ENCODE results near the gene KLRD1.
A peak's percentile ranks its signal among the peaks of the same experiment; 100 is the strongest.

The KLRD1 gene

DNA sequence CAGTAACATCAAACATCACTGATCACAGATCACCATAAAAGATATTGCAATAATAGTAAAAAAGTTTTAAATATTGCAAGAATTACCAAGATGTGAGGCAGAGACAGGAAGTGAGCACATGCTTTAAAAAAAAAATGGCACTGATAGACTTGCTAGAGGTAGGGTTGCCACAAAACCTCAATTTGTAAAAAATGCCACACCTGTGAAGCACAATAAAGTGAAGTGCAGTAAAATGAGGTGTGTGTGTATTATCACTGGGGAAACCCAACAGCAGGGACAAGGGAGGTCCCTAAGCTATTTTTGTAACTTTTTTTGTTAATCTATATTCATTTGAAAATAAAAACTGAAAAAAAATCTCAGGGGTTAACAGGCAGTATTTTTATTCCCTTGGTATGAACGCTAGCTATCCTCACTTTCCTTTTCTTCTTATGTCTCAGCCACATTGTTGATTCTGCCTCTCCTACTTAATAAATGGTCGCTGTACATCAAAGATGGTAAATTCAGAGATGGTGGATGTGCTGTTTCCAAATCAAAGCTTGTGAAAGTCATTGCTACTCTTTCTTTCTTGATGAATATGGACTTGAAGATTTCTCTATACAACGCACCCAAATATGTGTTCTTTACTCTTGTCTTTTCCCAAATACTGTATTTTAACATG, 14.0 kb upstream of the KLRD1 start:
- Histone ChIP-seq H3K4ac (ENCODE audit: low read depth in 1 of 2, low read length in 2 of 2) (no peak overlapping the region), H3K9me3 (ENCODE audit: control insufficient read depth, low read length) (no peaks in the 10 kb centered on the region), H2BK12ac (ENCODE audit: low read length in 2 of 2) (no peak overlapping the region), H3K79me1 (replicated peaks; ENCODE audit: low read length, poor library complexity, severe bottlenecking) (no peaks in the 10 kb centered on the region), H3K36me3 (ENCODE audit: control insufficient read depth in 1 of 2, insufficient read depth in 2 of 2, low read depth in 1 of 2, low read length in 2 of 2) (no peaks in the 10 kb centered on the region), H3K14ac (ENCODE audit: low read length in 2 of 2) (no peak overlapping the region), H2AK5ac (ENCODE audit: low read length, severe bottlenecking) (no peak overlapping the region), H4K8ac (ENCODE audit: low read length) (no peak overlapping the region), H2BK15ac (ENCODE audit: low read depth, poor library complexity, severe bottlenecking) (no peak overlapping the region), H3K23ac (ENCODE audit: low read length in 2 of 2) (no peak overlapping the region), H3K27ac (ENCODE audit: low read length, poor library complexity, severe bottlenecking) (no peak overlapping the region), H3K9ac (ENCODE audit: low read length) (no peak overlapping the region), H3K4me1 (ENCODE audit: control insufficient read depth, insufficient read depth, low read depth, low read length) (no peaks in the 10 kb centered on the region), H3K4me2 (ENCODE audit: low read length, poor library complexity, severe bottlenecking) (no peak overlapping the region), H2AFZ (ENCODE audit: low read depth, low read length) (no peak overlapping the region), H2BK120ac (ENCODE audit: low read depth, low read length) (no peak overlapping the region), H3K4me3 (ENCODE audit: insufficient read depth in 1 of 2, low read depth in 1 of 2, low read length in 2 of 2) (no peak overlapping the region), H3K27me3 (ENCODE audit: control insufficient read depth in 1 of 2, insufficient read depth in 1 of 2, low read length in 2 of 2) (no peaks in the 10 kb centered on the region), H4K91ac (ENCODE audit: low read length) (no peak overlapping the region), H2BK5ac (ENCODE audit: low read depth, low read length, poor library complexity, severe bottlenecking) (no peak overlapping the region), H3K18ac (ENCODE audit: low read depth in 1 of 2, low read length in 2 of 2) (no peak overlapping the region)
- WGBS, result 100% methylated on average over 1 of the region's 3 CpGs
- no peak for DNase-seq

DNA sequence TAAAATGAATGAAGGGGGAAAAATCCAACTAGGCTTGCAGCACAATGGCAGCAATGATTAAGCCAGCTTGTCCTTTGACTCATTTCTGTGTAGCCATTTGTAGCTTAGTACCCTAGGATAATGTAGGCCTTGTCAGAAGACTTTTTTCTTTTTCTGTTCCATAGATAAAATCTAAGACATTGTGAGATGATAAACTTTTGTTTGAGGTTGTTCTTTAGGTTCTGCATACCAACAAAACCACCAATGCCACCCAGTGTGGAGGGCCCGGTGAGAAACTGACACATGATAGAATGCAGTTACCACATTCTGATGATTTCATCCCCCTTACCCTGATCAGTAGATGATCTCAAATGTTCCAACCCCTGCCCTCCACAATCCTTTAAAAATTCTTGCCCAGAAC, 6.6 kb upstream of the KLRD1 start:
- WGBS, result 5% methylated on average over 1 of the region's 1 CpG
- H2BK5ac ChIP-seq (ENCODE audit: low read depth, low read length, poor library complexity, severe bottlenecking), result no peak overlapping the region

DNA sequence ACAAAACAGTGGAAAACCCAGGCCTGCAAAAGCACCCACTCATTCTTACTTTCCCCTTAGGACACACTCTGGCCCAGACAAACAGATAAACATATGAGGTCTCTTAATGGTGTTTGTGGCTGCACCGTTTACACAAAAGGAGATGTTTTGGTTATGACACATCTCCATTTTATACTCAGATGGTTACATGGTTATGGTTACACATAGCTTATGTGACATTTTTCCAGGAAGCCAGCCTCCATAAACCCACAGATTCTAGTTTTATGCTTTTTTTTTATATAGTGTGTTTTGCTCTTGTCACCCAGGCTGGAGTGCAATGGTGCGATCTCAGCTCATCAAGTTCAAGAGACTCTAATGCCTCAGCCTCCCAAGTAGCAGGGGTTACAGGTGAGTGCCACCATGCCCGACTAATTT, 3.5 kb upstream of the KLRD1 start:
- no peak overlapping the region for H3K4me3 ChIP-seq (ENCODE audit: insufficient read depth in 1 of 2, low read depth in 1 of 2, low read length in 2 of 2)
- H3K4me2 ChIP-seq (ENCODE audit: low read length, poor library complexity, severe bottlenecking), result no peak overlapping the region
- no peak overlapping the region for H3K23ac ChIP-seq (ENCODE audit: low read length in 2 of 2)
- WGBS, result 62% methylated on average over 2 of the region's 3 CpGs
- H3K4me1 ChIP-seq (ENCODE audit: control insufficient read depth, insufficient read depth, low read depth, low read length), result no peaks in the 10 kb centered on the region
- H2AFZ ChIP-seq (ENCODE audit: low read depth, low read length), result no peak overlapping the region
- H2BK12ac ChIP-seq (ENCODE audit: low read length in 2 of 2), result no peak overlapping the region
- DNase-seq, result peak; percentile 98
- H4K91ac ChIP-seq (ENCODE audit: low read length), result no peak overlapping the region
- no peak overlapping the region for H4K8ac ChIP-seq (ENCODE audit: low read length)
- H3K27me3 ChIP-seq (ENCODE audit: control insufficient read depth in 1 of 2, insufficient read depth in 1 of 2, low read length in 2 of 2), result no peaks in the 10 kb centered on the region
- H3K36me3 ChIP-seq (ENCODE audit: control insufficient read depth in 1 of 2, insufficient read depth in 2 of 2, low read depth in 1 of 2, low read length in 2 of 2), result no peaks in the 10 kb centered on the region
- H2AK5ac ChIP-seq (ENCODE audit: low read length, severe bottlenecking), result no peak overlapping the region
- H2BK120ac ChIP-seq (ENCODE audit: low read depth, low read length), result no peak overlapping the region
- no peak overlapping the region for H3K4ac ChIP-seq (ENCODE audit: low read depth in 1 of 2, low read length in 2 of 2)
- H3K27ac ChIP-seq (ENCODE audit: low read length, poor library complexity, severe bottlenecking), result no peak overlapping the region
- no peak overlapping the region for H2BK15ac ChIP-seq (ENCODE audit: low read depth, poor library complexity, severe bottlenecking)
- no peaks in the 10 kb centered on the region for H3K79me1 ChIP-seq (replicated peaks; ENCODE audit: low read length, poor library complexity, severe bottlenecking)
- no peak overlapping the region for H3K14ac ChIP-seq (ENCODE audit: low read length in 2 of 2)
- no peak overlapping the region for H2BK5ac ChIP-seq (ENCODE audit: low read depth, low read length, poor library complexity, severe bottlenecking)
- H3K18ac ChIP-seq (ENCODE audit: low read depth in 1 of 2, low read length in 2 of 2), result no peak overlapping the region
- H3K9ac ChIP-seq (ENCODE audit: low read length), result no peak overlapping the region
- H3K9me3 ChIP-seq (ENCODE audit: control insufficient read depth, low read length), result peaks cover 2% of the 10 kb centered on the region

More for the DNA sequence above, 6.6 kb upstream of the KLRD1 start:
- Histone ChIP-seq H4K8ac (ENCODE audit: low read length) (no peak overlapping the region), H2AK5ac (ENCODE audit: low read length, severe bottlenecking) (no peak overlapping the region), H3K9me3 (ENCODE audit: control insufficient read depth, low read length) (peaks cover 2% of the 10 kb centered on the region), H3K4me2 (ENCODE audit: low read length, poor library complexity, severe bottlenecking) (no peak overlapping the region), H2BK12ac (ENCODE audit: low read length in 2 of 2) (no peak overlapping the region), H3K27me3 (ENCODE audit: control insufficient read depth in 1 of 2, insufficient read depth in 1 of 2, low read length in 2 of 2) (no peaks in the 10 kb centered on the region), H2AFZ (ENCODE audit: low read depth, low read length) (no peak overlapping the region), H3K4me1 (ENCODE audit: control insufficient read depth, insufficient read depth, low read depth, low read length) (no peaks in the 10 kb centered on the region), H3K36me3 (ENCODE audit: control insufficient read depth in 1 of 2, insufficient read depth in 2 of 2, low read depth in 1 of 2, low read length in 2 of 2) (no peaks in the 10 kb centered on the region), H3K27ac (ENCODE audit: low read length, poor library complexity, severe bottlenecking) (no peak overlapping the region), H3K23ac (ENCODE audit: low read length in 2 of 2) (no peak overlapping the region), H3K14ac (ENCODE audit: low read length in 2 of 2) (no peak overlapping the region), H3K79me1 (replicated peaks; ENCODE audit: low read length, poor library complexity, severe bottlenecking) (no peaks in the 10 kb centered on the region), H3K18ac (ENCODE audit: low read depth in 1 of 2, low read length in 2 of 2) (no peak overlapping the region), H2BK120ac (ENCODE audit: low read depth, low read length) (no peak overlapping the region), H3K9ac (ENCODE audit: low read length) (no peak overlapping the region), H3K4me3 (ENCODE audit: insufficient read depth in 1 of 2, low read depth in 1 of 2, low read length in 2 of 2) (no peak overlapping the region), H4K91ac (ENCODE audit: low read length) (no peak overlapping the region), H3K4ac (ENCODE audit: low read depth in 1 of 2, low read length in 2 of 2) (no peak overlapping the region), H2BK15ac (ENCODE audit: low read depth, poor library complexity, severe bottlenecking) (no peak overlapping the region)
- DNase-seq, result peak; percentile 51

DNA sequence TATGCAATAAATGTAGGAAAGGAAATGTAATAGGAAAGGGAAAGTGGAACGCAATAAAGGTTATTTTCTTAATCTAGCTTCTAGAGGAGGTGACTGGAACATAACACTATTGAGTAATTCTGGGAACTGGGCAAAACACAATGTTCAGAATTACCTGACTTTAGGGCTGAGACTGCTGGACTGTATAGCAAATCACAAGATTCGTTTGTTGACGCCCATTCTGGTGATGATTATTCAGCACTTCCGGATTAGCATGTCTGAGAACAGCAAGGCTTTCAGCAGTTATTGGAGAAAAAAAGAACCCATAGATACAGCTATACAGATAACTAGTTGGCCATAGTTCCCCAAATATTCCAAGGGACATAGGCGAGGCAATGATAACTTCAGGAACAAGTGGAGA, 2.3 kb upstream of the KLRD1 start:
- no peak overlapping the region for H2BK15ac ChIP-seq (ENCODE audit: low read depth, poor library complexity, severe bottlenecking)
- H3K4me1 ChIP-seq (ENCODE audit: control insufficient read depth, insufficient read depth, low read depth, low read length), result no peaks in the 10 kb centered on the region
- WGBS, result 98% methylated on average over 5 of the region's 5 CpGs
- H3K23ac ChIP-seq (ENCODE audit: low read length in 2 of 2), result no peak overlapping the region
- no peak overlapping the region for H3K4me2 ChIP-seq (ENCODE audit: low read length, poor library complexity, severe bottlenecking)
- no peak overlapping the region for H3K27ac ChIP-seq (ENCODE audit: low read length, poor library complexity, severe bottlenecking)
- no peak overlapping the region for H2BK120ac ChIP-seq (ENCODE audit: low read depth, low read length)
- no peak overlapping the region for H4K91ac ChIP-seq (ENCODE audit: low read length)
- H2AK5ac ChIP-seq (ENCODE audit: low read length, severe bottlenecking), result no peak overlapping the region
- no peak overlapping the region for H2AFZ ChIP-seq (ENCODE audit: low read depth, low read length)
- no peak overlapping the region for H3K18ac ChIP-seq (ENCODE audit: low read depth in 1 of 2, low read length in 2 of 2)
- DNase-seq, result no peak
- no peak overlapping the region for H3K4me3 ChIP-seq (ENCODE audit: insufficient read depth in 1 of 2, low read depth in 1 of 2, low read length in 2 of 2)
- H3K79me1 ChIP-seq (replicated peaks; ENCODE audit: low read length, poor library complexity, severe bottlenecking), result no peaks in the 10 kb centered on the region
- H3K4ac ChIP-seq (ENCODE audit: low read depth in 1 of 2, low read length in 2 of 2), result no peak overlapping the region
- H2BK12ac ChIP-seq (ENCODE audit: low read length in 2 of 2), result no peak overlapping the region
- no peak overlapping the region for H2BK5ac ChIP-seq (ENCODE audit: low read depth, low read length, poor library complexity, severe bottlenecking)
- no peak overlapping the region for H4K8ac ChIP-seq (ENCODE audit: low read length)
- H3K36me3 ChIP-seq (ENCODE audit: control insufficient read depth in 1 of 2, insufficient read depth in 2 of 2, low read depth in 1 of 2, low read length in 2 of 2), result no peaks in the 10 kb centered on the region
- peaks cover 2% of the 10 kb centered on the region for H3K9me3 ChIP-seq (ENCODE audit: control insufficient read depth, low read length)
- no peak overlapping the region for H3K14ac ChIP-seq (ENCODE audit: low read length in 2 of 2)
- no peak overlapping the region for H3K9ac ChIP-seq (ENCODE audit: low read length)
- H3K27me3 ChIP-seq (ENCODE audit: control insufficient read depth in 1 of 2, insufficient read depth in 1 of 2, low read length in 2 of 2), result no peaks in the 10 kb centered on the region

Measured in mesenchymal stem cell (in vitro differentiated cells and primary cell).